Endodermal cell (in vitro differentiated cells): Measurements from ENCODE around the gene BRI3. TPM values are rescaled to one million over a fixed set of nuclear protein-coding genes. Genes with fewer than 3 reads are reported as not detected.

Source experiments
- DNase-seq: peaks from one replicate; pipeline ENCODE4 v3.0.0-alpha.2; 2017
- H3K27ac ChIP-seq: 2 replicates; pipeline ENCODE4 v1.5.1; 2013; ENCODE audit warnings: mild to moderate bottlenecking, low read depth, low read length, moderate library complexity
- H3K27me3 ChIP-seq: 2 replicates; pipeline ENCODE4 v1.6.1; 2013; ENCODE audit warnings: mild to moderate bottlenecking, low read length, moderate library complexity; ENCODE audit not compliant: insufficient read depth, control insufficient read depth, poor library complexity, severe bottlenecking
- H3K36me3 ChIP-seq: 2 replicates; pipeline ENCODE4 v1.7.0; 2013; ENCODE audit warnings: mild to moderate bottlenecking, low read length, moderate library complexity; ENCODE audit not compliant: control insufficient read depth, insufficient read depth
- H3K4me1 ChIP-seq: one replicate; pipeline ENCODE4 v1.7.0; 2013; ENCODE audit warnings: low read length; ENCODE audit not compliant: control insufficient read depth, insufficient read depth
- H3K4me3 ChIP-seq: 2 replicates; pipeline ENCODE4 v1.5.1; 2013; ENCODE audit warnings: mild to moderate bottlenecking, low read length, moderate library complexity
- H3K9ac ChIP-seq: 2 replicates; pipeline ENCODE4 v1.6.1; 2013; ENCODE audit warnings: mild to moderate bottlenecking, low read length, moderate library complexity; ENCODE audit not compliant: poor library complexity, severe bottlenecking; ENCODE audit errors: extremely low read depth
- H3K9me3 ChIP-seq: 2 replicates; pipeline ENCODE4 v1.6.1; 2013; ENCODE audit warnings: mild to moderate bottlenecking, low read length, moderate library complexity; ENCODE audit not compliant: control insufficient read depth
- H3K27ac Mint-ChIP-seq: 2 replicates; pipeline ENCODE4 v1.8.0; 2020; ENCODE audit warnings: mixed read lengths
- H3K27me3 Mint-ChIP-seq: 2 replicates; pipeline ENCODE4 v1.8.0; 2021; ENCODE audit warnings: mild to moderate bottlenecking, mixed read lengths; ENCODE audit not compliant: insufficient read depth
- H3K36me3 Mint-ChIP-seq: 2 replicates; pipeline ENCODE4 v1.8.0; 2020; ENCODE audit warnings: low read depth, mixed read lengths
- H3K4me1 Mint-ChIP-seq: 2 replicates; pipeline ENCODE4 v1.8.0; 2020; ENCODE audit warnings: mixed read lengths
- H3K4me3 Mint-ChIP-seq: 2 replicates; pipeline ENCODE4 v1.8.0; 2020; ENCODE audit warnings: mild to moderate bottlenecking, moderate library complexity, mixed read lengths
- H3K9me3 Mint-ChIP-seq: 2 replicates; pipeline ENCODE4 v1.8.0; 2020; ENCODE audit warnings: mild to moderate bottlenecking, mixed read lengths
- CTCF ChIP-seq: fragments of 200-600 bp; sonication (generic); conservative IDR thresholded peaks from 2 replicates; pipeline ENCODE4 v1.5.0; 2021; ENCODE audit warnings: antibody characterized with exemption, mild to moderate bottlenecking
- WGBS, 2 experiments: methylation state at CpG; one replicate each; pipeline versions ENCODE4 v1.1.5 to v1.1.7; 2013; ENCODE audit warnings: missing lambda C conversion rate in 2 of 2, mixed read lengths in 1 of 2; ENCODE audit not compliant: insufficient coverage in 1 of 2, insufficient read length in 1 of 2; 5-methylcytosine and 5-hydroxymethylcytosine counted together
- total RNA-seq, 2 donors: library from RNA; stranded (reverse); fragmentation: NEBNext Ultra II Directional in 1 of 2; extraction: Animal tissue kit (Norgen Biotek cat#: 25700) in 1 of 2; gene quantifications; 2 replicates in 1 of 2; 3 replicates in 1 of 2; pipeline ENCODE4 v1.2.1, GENCODE V29; 2021

BRI3 gene
- total RNA-seq, 2 donors from 2014 or later, result 130 to 152 TPM

- H3K27me3 ChIP-seq, result no peaks in the 10 kb centered on the region
- Mint-ChIP-seq H3K9me3 (peaks cover 6% of the 10 kb centered on the region), H3K36me3 (peaks cover 32% of the 10 kb centered on the region), H3K27me3 (no peaks in the 10 kb centered on the region), H3K27ac (peak overlapping the region; percentile 52), H3K4me3 (no peak overlapping the region), H3K4me1 (no peaks in the 10 kb centered on the region)
- no peak overlapping the region for H3K9ac ChIP-seq
- no peaks in the 10 kb centered on the region for H3K4me1 ChIP-seq
- peaks cover under 1% of the 10 kb centered on the region for H3K36me3 ChIP-seq
- DNase-seq, result peak; percentile 69
- TF ChIP-seq CTCF, result no peak
- H3K4me3 ChIP-seq, result no peak overlapping the region
- 84 to 89% methylated on average over 4 to 5 of the region's 5 CpGs for WGBS, 2 experiments
- peaks cover 8% of the 10 kb centered on the region for H3K9me3 ChIP-seq
- H3K27ac ChIP-seq, result no peak overlapping the region
Observed at GRCh38 chr7:98265841-98266271, 15.6 kb upstream of the BRI3 start.

DNA sequence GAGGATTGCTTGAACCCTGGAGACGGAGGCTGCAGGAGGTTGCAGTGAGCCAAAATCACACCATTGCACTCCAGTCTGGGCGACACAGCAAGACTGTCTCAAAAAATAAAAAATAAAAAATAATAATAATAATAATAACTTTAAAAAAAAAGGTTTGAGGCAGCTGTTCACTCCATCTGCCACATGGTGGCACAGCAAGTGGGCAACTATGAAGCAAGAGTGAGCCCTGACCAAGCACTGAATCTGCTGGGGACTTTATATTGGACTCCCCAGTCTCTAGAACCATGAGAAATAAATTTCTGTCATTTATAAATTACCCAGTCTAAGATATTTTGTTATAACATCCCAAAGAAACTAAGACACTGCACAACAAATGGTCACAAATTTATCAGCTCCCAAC is 14.6 kb upstream of the BRI3 start:
- H3K9ac ChIP-seq, result no peak overlapping the region
- no peak overlapping the region for H3K27ac ChIP-seq
- DNase-seq, result no peak
- H3K27me3 Mint-ChIP-seq, result no peaks in the 10 kb centered on the region
- no peak overlapping the region for H3K4me3 ChIP-seq
- H3K27ac Mint-ChIP-seq, result no peak overlapping the region
- TF ChIP-seq CTCF, result peak; percentile 58
- no peaks in the 10 kb centered on the region for H3K4me1 Mint-ChIP-seq
- H3K9me3 ChIP-seq, result peaks cover under 1% of the 10 kb centered on the region
- H3K27me3 ChIP-seq, result no peaks in the 10 kb centered on the region
- 47% methylated on average over 1 of the region's 2 CpGs; no CpG with 5 or more reads in 1 of the 2 experiments for WGBS, 2 experiments
- peaks cover 22% of the 10 kb centered on the region for H3K36me3 Mint-ChIP-seq
- H3K9me3 Mint-ChIP-seq, result peaks cover 1% of the 10 kb centered on the region
- no peaks in the 10 kb centered on the region for H3K36me3 ChIP-seq
- no peaks in the 10 kb centered on the region for H3K4me1 ChIP-seq
- no peak overlapping the region for H3K4me3 Mint-ChIP-seq

GRCh38 chr7:98267303-98267702 is 14.2 kb upstream of the BRI3 start:
- H3K4me1 ChIP-seq, result no peaks in the 10 kb centered on the region
- no peak overlapping the region for H3K9ac ChIP-seq
- no peak overlapping the region for H3K4me3 ChIP-seq
- Mint-ChIP-seq H3K4me1 (no peaks in the 10 kb centered on the region), H3K36me3 (peaks cover 17% of the 10 kb centered on the region), H3K9me3 (no peaks in the 10 kb centered on the region), H3K4me3 (no peak overlapping the region), H3K27ac (no peak overlapping the region), H3K27me3 (no peaks in the 10 kb centered on the region)
- DNase-seq, result no peak
- no peaks in the 10 kb centered on the region for H3K9me3 ChIP-seq
- H3K27ac ChIP-seq, result no peak overlapping the region
- H3K27me3 ChIP-seq, result no peaks in the 10 kb centered on the region
- 90 to 95% methylated on average over 3 of the region's 3 CpGs for WGBS, 2 experiments
- TF ChIP-seq CTCF, result no peak
- no peaks in the 10 kb centered on the region for H3K36me3 ChIP-seq
